Neural progenitor cell (in vitro differentiated cells): ENCODE measurements around the gene CEACAM16.

Source experiments
- EZH2 ChIP-seq: fragments of 200-600 bp; sonication (generic); IDR thresholded peaks from 2 replicates; pipeline ENCODE4 v1.6.1; 2017; ENCODE audit warnings: antibody characterized with exemption, mild to moderate bottlenecking, moderate library complexity
- EZH2phosphoT487 ChIP-seq: fragments of 200-600 bp; sonication (generic); IDR thresholded peaks from 2 replicates; pipeline ENCODE4 v1.6.1; 2017; ENCODE audit warnings: antibody characterized with exemption
- TF ChIP-seq, protein P1 (sequence below): fragments of 200-600 bp; sonication (generic); IDR thresholded peaks from 2 replicates; pipeline ENCODE4 v1.5.1; 2017; ENCODE audit warnings: antibody characterized with exemption, mild to moderate bottlenecking

- TF ChIP-seq, protein P1, sequence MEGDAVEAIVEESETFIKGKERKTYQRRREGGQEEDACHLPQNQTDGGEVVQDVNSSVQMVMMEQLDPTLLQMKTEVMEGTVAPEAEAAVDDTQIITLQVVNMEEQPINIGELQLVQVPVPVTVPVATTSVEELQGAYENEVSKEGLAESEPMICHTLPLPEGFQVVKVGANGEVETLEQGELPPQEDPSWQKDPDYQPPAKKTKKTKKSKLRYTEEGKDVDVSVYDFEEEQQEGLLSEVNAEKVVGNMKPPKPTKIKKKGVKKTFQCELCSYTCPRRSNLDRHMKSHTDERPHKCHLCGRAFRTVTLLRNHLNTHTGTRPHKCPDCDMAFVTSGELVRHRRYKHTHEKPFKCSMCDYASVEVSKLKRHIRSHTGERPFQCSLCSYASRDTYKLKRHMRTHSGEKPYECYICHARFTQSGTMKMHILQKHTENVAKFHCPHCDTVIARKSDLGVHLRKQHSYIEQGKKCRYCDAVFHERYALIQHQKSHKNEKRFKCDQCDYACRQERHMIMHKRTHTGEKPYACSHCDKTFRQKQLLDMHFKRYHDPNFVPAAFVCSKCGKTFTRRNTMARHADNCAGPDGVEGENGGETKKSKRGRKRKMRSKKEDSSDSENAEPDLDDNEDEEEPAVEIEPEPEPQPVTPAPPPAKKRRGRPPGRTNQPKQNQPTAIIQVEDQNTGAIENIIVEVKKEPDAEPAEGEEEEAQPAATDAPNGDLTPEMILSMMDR: no peak
- TF ChIP-seq EZH2phosphoT487 (no peak), EZH2 (no peak)
Measured at GRCh38 chr19:44745341-44745831, 46.4 kb downstream of the CEACAM16 start.
